Hepatocyte (in vitro differentiated cells): ENCODE results near the gene ACAT2. TPM values are rescaled to one million over a fixed set of nuclear protein-coding genes. Genes with fewer than 3 reads are reported as not detected.
A peak's percentile ranks its signal among the peaks of the same experiment; 100 is the strongest.

Source experiments
- DNase-seq: peaks from one replicate; pipeline ENCODE4 v3.0.0-alpha.2; 2016; ENCODE audit warnings: low spot score
- H2AFZ ChIP-seq: fragments of 200-600 bp; sonication (generic); 2 replicates; pipeline ENCODE4 v1.6.0; 2016; ENCODE audit warnings: antibody characterized with exemption, mild to moderate bottlenecking
- H3K27ac ChIP-seq: fragments of 200-600 bp; sonication (generic); 2 replicates; pipeline ENCODE4 v1.5.1; 2016; ENCODE audit warnings: mild to moderate bottlenecking
- H3K27me3 ChIP-seq: fragments of 200-600 bp; sonication (generic); 2 replicates; pipeline ENCODE4 v1.6.1; 2016
- H3K36me3 ChIP-seq: fragments of 200-600 bp; sonication (generic); replicated peaks from 2 replicates; pipeline ENCODE4 v1.5.1; 2016; ENCODE audit warnings: low read depth; ENCODE audit not compliant: insufficient read depth
- H3K4me1 ChIP-seq: fragments of 200-600 bp; sonication (generic); 2 replicates; pipeline ENCODE4 v1.5.1; 2016; ENCODE audit warnings: mild to moderate bottlenecking, moderate library complexity; ENCODE audit not compliant: insufficient read depth
- H3K4me2 ChIP-seq: fragments of 200-600 bp; sonication (generic); 2 replicates; pipeline ENCODE4 v1.6.0; 2016
- H3K4me3 ChIP-seq: fragments of 200-600 bp; sonication (generic); 2 replicates; pipeline ENCODE4 v1.5.1; 2016; ENCODE audit warnings: mild to moderate bottlenecking
- H3K79me2 ChIP-seq: fragments of 200-600 bp; sonication (generic); 2 replicates; pipeline ENCODE4 v1.6.0; 2017; ENCODE audit warnings: mild to moderate bottlenecking
- H3K9me2 ChIP-seq: fragments of 200-600 bp; sonication (generic); replicated peaks from 2 replicates; pipeline ENCODE4 v1.6.0; 2017; ENCODE audit warnings: mild to moderate bottlenecking; ENCODE audit not compliant: insufficient read depth
- H3K9me3 ChIP-seq: fragments of 200-600 bp; sonication (generic); 2 replicates; pipeline ENCODE4 v1.5.1; 2016; ENCODE audit warnings: low read depth, mild to moderate bottlenecking
- H4K20me1 ChIP-seq: fragments of 200-600 bp; sonication (generic); 2 replicates; pipeline ENCODE4 v1.6.0; 2016; ENCODE audit warnings: mild to moderate bottlenecking; ENCODE audit not compliant: insufficient read depth, poor library complexity, severe bottlenecking
- EZH2 ChIP-seq: fragments of 200-600 bp; sonication (generic); IDR thresholded peaks from 2 replicates; pipeline ENCODE4 v1.6.1; 2016; ENCODE audit warnings: antibody characterized with exemption, mild to moderate bottlenecking, borderline replicate concordance
- EZH2phosphoT487 ChIP-seq: fragments of 200-600 bp; sonication (generic); IDR thresholded peaks from one replicate; pipeline ENCODE4 v1.6.1; 2018; ENCODE audit warnings: antibody characterized with exemption, mild to moderate bottlenecking, low read depth, moderate library complexity; ENCODE audit not compliant: unreplicated experiment, severe bottlenecking
- WGBS: methylation state at CpG from one replicate; pipeline ENCODE4 v1.1.6; 2016; ENCODE audit warnings: low lambda C conversion rate; ENCODE audit errors: missing lambda C conversion rate; 5-methylcytosine and 5-hydroxymethylcytosine counted together
- polyA plus RNA-seq: library from polyadenylated mRNA; unstranded; fragments of >200 nt; fragmentation: Nextera tagmentation; extraction: Ambion mirVana; gene quantifications from 2 replicates; pipeline ENCODE4 v1.2.1, GENCODE V29; 2016
- small RNA-seq: library from RNA; depleted of rRNA; stranded (forward); fragments of <200 nt; gene quantifications from one replicate; pipeline ENCODE3, GENCODE V24; 2014
- total RNA-seq: library from RNA; depleted of rRNA; stranded (reverse); fragments of >200 nt; gene quantifications from 2 replicates; pipeline ENCODE4 v1.2.3, GENCODE V29; 2014
- TF ChIP-seq, protein P1 (sequence below): fragments of 200-600 bp; sonication (generic); IDR thresholded peaks from 2 replicates; pipeline ENCODE4 v1.5.1; 2016; ENCODE audit warnings: antibody characterized with exemption, mild to moderate bottlenecking; ENCODE audit not compliant: poor library complexity

Gene ACAT2
- total and polyA plus RNA-seq, 2 experiments from 2014 or later = 67.0 to 98.6 TPM

DNA sequence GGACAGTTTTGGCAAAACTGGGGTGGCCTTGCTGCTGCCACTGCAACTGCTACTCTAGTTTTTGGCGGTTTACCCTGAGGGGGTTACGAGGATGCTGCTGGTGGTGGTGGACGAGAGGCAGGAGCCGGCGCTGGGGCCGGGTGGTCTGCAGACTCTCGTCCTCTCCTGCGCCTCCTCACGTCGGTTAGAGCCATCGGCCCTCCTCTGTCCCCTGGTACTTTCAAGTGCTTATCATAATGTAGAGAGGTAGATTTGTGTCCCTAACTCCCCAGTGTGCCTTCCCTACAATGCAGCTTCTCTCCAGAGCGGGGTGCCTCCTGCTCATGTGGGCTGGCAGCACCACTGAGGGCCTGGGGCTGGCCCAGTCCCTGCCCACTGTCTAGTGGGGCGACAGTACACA is 64.2 kb downstream of the ACAT2 start:
- H3K9me2 ChIP-seq = no peaks in the 10 kb centered on the region
- H3K4me2 ChIP-seq = no peak overlapping the region
- H3K36me3 ChIP-seq = no peaks in the 10 kb centered on the region
- H4K20me1 ChIP-seq = no peaks in the 10 kb centered on the region
- H3K79me2 ChIP-seq = no peaks in the 10 kb centered on the region
- TF ChIP-seq, protein P1, sequence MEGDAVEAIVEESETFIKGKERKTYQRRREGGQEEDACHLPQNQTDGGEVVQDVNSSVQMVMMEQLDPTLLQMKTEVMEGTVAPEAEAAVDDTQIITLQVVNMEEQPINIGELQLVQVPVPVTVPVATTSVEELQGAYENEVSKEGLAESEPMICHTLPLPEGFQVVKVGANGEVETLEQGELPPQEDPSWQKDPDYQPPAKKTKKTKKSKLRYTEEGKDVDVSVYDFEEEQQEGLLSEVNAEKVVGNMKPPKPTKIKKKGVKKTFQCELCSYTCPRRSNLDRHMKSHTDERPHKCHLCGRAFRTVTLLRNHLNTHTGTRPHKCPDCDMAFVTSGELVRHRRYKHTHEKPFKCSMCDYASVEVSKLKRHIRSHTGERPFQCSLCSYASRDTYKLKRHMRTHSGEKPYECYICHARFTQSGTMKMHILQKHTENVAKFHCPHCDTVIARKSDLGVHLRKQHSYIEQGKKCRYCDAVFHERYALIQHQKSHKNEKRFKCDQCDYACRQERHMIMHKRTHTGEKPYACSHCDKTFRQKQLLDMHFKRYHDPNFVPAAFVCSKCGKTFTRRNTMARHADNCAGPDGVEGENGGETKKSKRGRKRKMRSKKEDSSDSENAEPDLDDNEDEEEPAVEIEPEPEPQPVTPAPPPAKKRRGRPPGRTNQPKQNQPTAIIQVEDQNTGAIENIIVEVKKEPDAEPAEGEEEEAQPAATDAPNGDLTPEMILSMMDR = no peak
- TF ChIP-seq EZH2 = no peak
- TF ChIP-seq EZH2phosphoT487 = no peak
- no peaks in the 10 kb centered on the region for H3K9me3 ChIP-seq
- H3K4me3 ChIP-seq = no peak overlapping the region
- DNase-seq = no peak
- 94% methylated on average over 13 of the region's 13 CpGs for WGBS
- no peaks in the 10 kb centered on the region for H3K27me3 ChIP-seq
- H2AFZ ChIP-seq = no peak overlapping the region
- no peaks in the 10 kb centered on the region for H3K4me1 ChIP-seq
- no peak overlapping the region for H3K27ac ChIP-seq

DNA sequence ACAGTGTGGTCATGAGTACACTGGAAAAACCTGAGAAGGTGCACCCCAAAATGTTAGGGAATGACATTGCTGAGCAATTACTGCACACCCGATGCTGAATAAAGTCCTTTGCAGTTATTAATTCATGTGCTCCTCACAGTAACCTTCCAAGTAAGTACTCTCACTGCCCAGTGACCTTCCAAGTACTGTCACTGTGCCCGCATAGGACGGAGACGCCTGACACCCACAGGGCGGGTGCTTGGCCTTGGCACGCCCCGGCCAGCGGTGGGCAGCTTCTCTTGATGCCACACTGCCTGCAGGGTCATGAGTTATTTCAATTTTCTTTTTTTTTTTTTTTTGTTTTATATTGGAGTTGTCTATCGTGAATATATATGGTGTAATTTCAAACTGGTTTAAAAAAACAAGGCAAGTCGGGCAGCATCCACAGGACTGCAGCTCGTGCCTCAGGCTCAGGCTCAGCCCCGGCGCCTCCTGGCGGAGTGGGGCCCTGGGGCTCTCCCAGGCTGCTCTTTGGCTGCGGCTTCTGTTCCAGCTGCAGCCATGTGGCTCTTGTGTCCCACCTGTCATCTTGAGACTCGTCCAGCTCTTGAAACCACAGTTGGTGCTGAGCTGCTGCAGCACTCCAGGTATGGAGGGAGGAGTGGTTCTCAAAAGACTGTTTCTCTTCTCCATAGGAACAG is 65.3 kb downstream of the ACAT2 start:
- no peak for DNase-seq
- no peak overlapping the region for H2AFZ ChIP-seq
- no peaks in the 10 kb centered on the region for H3K79me2 ChIP-seq
- H3K27me3 ChIP-seq = no peaks in the 10 kb centered on the region
- no peak overlapping the region for H3K4me2 ChIP-seq
- H3K36me3 ChIP-seq = no peaks in the 10 kb centered on the region
- H3K4me1 ChIP-seq = no peaks in the 10 kb centered on the region
- WGBS = 94% methylated on average over 16 of the region's 16 CpGs
- TF ChIP-seq EZH2 (no peak), EZH2phosphoT487 (no peak)
- TF ChIP-seq, protein P1 = no peak
- H3K9me3 ChIP-seq = no peaks in the 10 kb centered on the region
- H3K4me3 ChIP-seq = no peak overlapping the region
- no peaks in the 10 kb centered on the region for H4K20me1 ChIP-seq
- H3K27ac ChIP-seq = no peak overlapping the region
- H3K9me2 ChIP-seq = no peaks in the 10 kb centered on the region

DNA sequence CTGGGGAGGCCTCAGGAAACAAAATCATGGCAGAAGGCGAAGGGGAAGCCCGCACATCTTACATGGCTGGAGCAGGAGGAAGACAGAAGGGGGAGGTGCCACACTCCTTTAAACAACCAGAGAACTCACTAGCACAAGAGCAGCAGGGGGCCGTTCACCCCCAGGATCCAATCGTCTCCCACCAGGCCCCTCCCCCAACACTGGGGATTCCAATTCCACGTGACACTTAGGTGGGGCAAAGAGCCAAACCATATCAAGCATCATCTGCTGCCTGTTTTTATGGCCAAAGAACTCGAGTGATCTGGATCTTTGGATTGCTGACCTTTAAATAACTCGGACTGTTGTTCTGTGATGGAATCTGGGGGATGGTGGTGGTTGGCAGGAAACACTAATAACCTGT is 66.2 kb downstream of the ACAT2 start:
- Histone ChIP-seq H3K79me2 (no peaks in the 10 kb centered on the region), H3K27me3 (no peaks in the 10 kb centered on the region), H4K20me1 (no peaks in the 10 kb centered on the region), H3K9me3 (no peaks in the 10 kb centered on the region), H3K4me1 (no peaks in the 10 kb centered on the region), H3K9me2 (no peaks in the 10 kb centered on the region), H3K4me3 (no peak overlapping the region), H3K4me2 (no peak overlapping the region), H2AFZ (no peak overlapping the region), H3K27ac (no peak overlapping the region), H3K36me3 (no peaks in the 10 kb centered on the region)
- TF ChIP-seq EZH2phosphoT487 (no peak), EZH2 (no peak)
- TF ChIP-seq, protein P1 = no peak
- WGBS = 71% methylated on average over 7 of the region's 7 CpGs
- DNase-seq = no peak

Small RNAs within 50 kb of the gene (small RNA-seq; reads per million reads assigned to genes)
- gene RNU4ATAC18P (not detected), gene SNORA20 (174 reads per million, percentile 98 among the genes with 10 or more reads in this experiment), gene SNORA29 (not detected)

Other genes with a start within 250 kb of the ACAT2 start
- gene SOD2, start 68.8 kb upstream of the ACAT2 start, total RNA-seq = 236 and 264 TPM in 2 replicates
- gene SOD2, start 68.8 kb upstream of the ACAT2 start, polyA plus RNA-seq = 138 and 143 TPM in 2 replicates
- gene WTAP, start 34.5 kb upstream of the ACAT2 start, total RNA-seq = 94.8 and 101 TPM in 2 replicates
- gene WTAP, start 34.5 kb upstream of the ACAT2 start, polyA plus RNA-seq = 84.6 and 88.1 TPM in 2 replicates
- 156 and 166 TPM in 2 replicates for gene TCP1, start 27.6 kb downstream of the ACAT2 start, total RNA-seq
- gene TCP1, start 27.6 kb downstream of the ACAT2 start, polyA plus RNA-seq = 130 and 133 TPM in 2 replicates
- 93.5 and 96.4 TPM in 2 replicates for gene MRPL18, start 28.4 kb downstream of the ACAT2 start, total RNA-seq
- gene MRPL18, start 28.4 kb downstream of the ACAT2 start, polyA plus RNA-seq = 84.8 and 90.5 TPM in 2 replicates
- gene PNLDC1, start 38.2 kb downstream of the ACAT2 start, total RNA-seq = not detected in 2 replicates
- gene PNLDC1, start 38.2 kb downstream of the ACAT2 start, polyA plus RNA-seq = 0.11 TPM in 1 of 2 replicates, not detected in the other
- not detected in 2 replicates for gene MAS1, start 128.9 kb downstream of the ACAT2 start, total RNA-seq
- gene MAS1, start 128.9 kb downstream of the ACAT2 start, polyA plus RNA-seq = not detected in 2 replicates
- 105 and 132 TPM in 2 replicates for gene IGF2R, start 207.0 kb downstream of the ACAT2 start, total RNA-seq
- gene IGF2R, start 207.0 kb downstream of the ACAT2 start, polyA plus RNA-seq = 56.1 and 61.2 TPM in 2 replicates